DOHH2 (cell line): ENCODE measurements around the gene S100PBP.
"Not testable (repeated sequence)": the region's sequence is repeated elsewhere in the genome, so short reads cannot be mapped to it uniquely, and the experiment has no call there.

Experiments used
- H3F3A ChIP-seq: fragments of 200-600 bp; sonication (generic), shearing (Covaris generic); 2 replicates; pipeline ENCODE4 v1.6.0; 2016; ENCODE audit warnings: antibody characterized with exemption, mild to moderate bottlenecking; ENCODE audit not compliant: control insufficient read depth, insufficient read depth
- H3K27ac ChIP-seq: fragments of 200-600 bp; sonication (generic); 2 replicates; pipeline ENCODE4 v1.5.1; 2014; ENCODE audit warnings: low read depth, mild to moderate bottlenecking, low read length, moderate library complexity
- H3K27me3 ChIP-seq: fragments of 200-600 bp; sonication (generic); 2 replicates; pipeline ENCODE4 v1.6.1; 2014; ENCODE audit warnings: mild to moderate bottlenecking, low read length, mixed read lengths; ENCODE audit not compliant: control insufficient read depth
- H3K36me3 ChIP-seq: fragments of 200-600 bp; sonication (generic); 2 replicates; pipeline ENCODE4 v1.6.1; 2014; ENCODE audit warnings: mild to moderate bottlenecking, low read length, moderate library complexity, mixed read lengths; ENCODE audit not compliant: control insufficient read depth
- H3K4me1 ChIP-seq: fragments of 200-600 bp; sonication (generic); 2 replicates; pipeline ENCODE4 v1.6.1; 2014; ENCODE audit warnings: mild to moderate bottlenecking, low read length, mixed read lengths; ENCODE audit not compliant: control insufficient read depth
- H3K4me2 ChIP-seq: fragments of 200-600 bp; sonication (generic); 2 replicates; pipeline ENCODE4 v1.6.0; 2014; ENCODE audit warnings: mild to moderate bottlenecking, low read length, moderate library complexity
- H3K4me3 ChIP-seq: fragments of 200-600 bp; sonication (generic); 2 replicates; pipeline ENCODE4 v1.5.1; 2014; ENCODE audit warnings: mild to moderate bottlenecking, low read length, mixed read lengths
- H3K79me2 ChIP-seq: fragments of 200-600 bp; sonication (generic); 2 replicates; pipeline ENCODE4 v1.6.1; 2014; ENCODE audit warnings: mild to moderate bottlenecking, low read length, mixed read lengths; ENCODE audit not compliant: control insufficient read depth
- H3K9me2 ChIP-seq: fragments of 200-600 bp; sonication (generic); replicated peaks from 2 replicates; pipeline ENCODE4 v1.6.1; 2014; ENCODE audit warnings: mild to moderate bottlenecking, low read length, mixed read lengths; ENCODE audit not compliant: control insufficient read depth
- H3K9me3 ChIP-seq: fragments of 200-600 bp; sonication (generic); 2 replicates; pipeline ENCODE4 v1.6.1; 2014; ENCODE audit warnings: antibody characterized with exemption, low read length, mixed read lengths; ENCODE audit not compliant: control insufficient read depth, insufficient read depth
- H4K20me1 ChIP-seq: fragments of 200-600 bp; sonication (generic); 2 replicates; pipeline ENCODE4 v1.6.0; 2014; ENCODE audit warnings: low read depth, mild to moderate bottlenecking, antibody characterized with exemption, low read length, moderate library complexity; ENCODE audit not compliant: control insufficient read depth, insufficient read depth
- CTCF ChIP-seq: fragments of 200-600 bp; sonication (generic); IDR thresholded peaks from one replicate; pipeline ENCODE4 v1.5.1; 2014; ENCODE audit warnings: antibody characterized with exemption, mild to moderate bottlenecking, low read depth, low read length; ENCODE audit not compliant: poor library complexity, severe bottlenecking
- EZH2phosphoT487 ChIP-seq: fragments of 200-600 bp; sonication (generic); IDR thresholded peaks from 2 replicates; pipeline ENCODE4 v1.6.1; 2017; ENCODE audit warnings: borderline replicate concordance, mild to moderate bottlenecking, antibody characterized with exemption, low read length, moderate library complexity, mixed read lengths

S100PBP gene

GRCh38 chr1:32904797-32905196 is 87.3 kb downstream of the S100PBP start:
- H3K79me2 ChIP-seq = no peaks in the 10 kb centered on the region
- TF ChIP-seq CTCF = no peak
- no peak for TF ChIP-seq EZH2phosphoT487
- no peaks in the 10 kb centered on the region for H3F3A ChIP-seq
- H3K4me1 ChIP-seq = peaks cover 8% of the 10 kb centered on the region
- H3K9me3 ChIP-seq = no peaks in the 10 kb centered on the region
- no peaks in the 10 kb centered on the region for H3K9me2 ChIP-seq
- H4K20me1 ChIP-seq = no peaks in the 10 kb centered on the region
- peaks cover 39% of the 10 kb centered on the region for H3K27me3 ChIP-seq
- no peak overlapping the region for H3K4me3 ChIP-seq
- H3K36me3 ChIP-seq = no peaks in the 10 kb centered on the region
- no peak overlapping the region for H3K4me2 ChIP-seq
- H3K27ac ChIP-seq = no peak overlapping the region

- H3F3A ChIP-seq, H3K9me3 ChIP-seq, H3K4me3 ChIP-seq, H3K9me2 ChIP-seq, H4K20me1 ChIP-seq, H3K79me2 ChIP-seq, H3K4me1 ChIP-seq, H3K36me3 ChIP-seq, H3K4me2 ChIP-seq, H3K27ac ChIP-seq: not testable (repeated sequence)
- H3K27me3 ChIP-seq = peaks cover 35% of the 10 kb centered on the region
Observed at GRCh38 chr1:32905588-32905987, 88.1 kb downstream of the S100PBP start.

GRCh38 chr1:32906654-32907053 is 89.2 kb downstream of the S100PBP start:
- Histone ChIP-seq H4K20me1 (no peaks in the 10 kb centered on the region), H3K4me1 (0 out of 2 replicates have a peak, but pooled peaks cover under 1% of the 10 kb centered on the region), H3K4me2 (no peak overlapping the region), H3K27me3 (peaks cover 27% of the 10 kb centered on the region), H3K9me3 (no peaks in the 10 kb centered on the region), H3K36me3 (no peaks in the 10 kb centered on the region), H3K9me2 (no peaks in the 10 kb centered on the region), H3F3A (no peaks in the 10 kb centered on the region), H3K27ac (no peak overlapping the region), H3K79me2 (no peaks in the 10 kb centered on the region), H3K4me3 (no peak overlapping the region)
- TF ChIP-seq EZH2phosphoT487 = no peak
- no peak for TF ChIP-seq CTCF

GRCh38 chr1:32907435-32907834 is 90.0 kb downstream of the S100PBP start:
- no peak overlapping the region for H3K4me2 ChIP-seq
- H3K79me2 ChIP-seq = no peaks in the 10 kb centered on the region
- no peaks in the 10 kb centered on the region for H4K20me1 ChIP-seq
- no peaks in the 10 kb centered on the region for H3F3A ChIP-seq
- H3K36me3 ChIP-seq = no peaks in the 10 kb centered on the region
- H3K4me1 ChIP-seq = no peaks in the 10 kb centered on the region
- peaks cover 21% of the 10 kb centered on the region for H3K27me3 ChIP-seq
- no peaks in the 10 kb centered on the region for H3K9me3 ChIP-seq
- H3K4me3 ChIP-seq = no peak overlapping the region
- no peaks in the 10 kb centered on the region for H3K9me2 ChIP-seq
- H3K27ac ChIP-seq = no peak overlapping the region
- TF ChIP-seq EZH2phosphoT487 (no peak), CTCF (no peak)
